ENCODE results near the gene CCL16.

DNA sequence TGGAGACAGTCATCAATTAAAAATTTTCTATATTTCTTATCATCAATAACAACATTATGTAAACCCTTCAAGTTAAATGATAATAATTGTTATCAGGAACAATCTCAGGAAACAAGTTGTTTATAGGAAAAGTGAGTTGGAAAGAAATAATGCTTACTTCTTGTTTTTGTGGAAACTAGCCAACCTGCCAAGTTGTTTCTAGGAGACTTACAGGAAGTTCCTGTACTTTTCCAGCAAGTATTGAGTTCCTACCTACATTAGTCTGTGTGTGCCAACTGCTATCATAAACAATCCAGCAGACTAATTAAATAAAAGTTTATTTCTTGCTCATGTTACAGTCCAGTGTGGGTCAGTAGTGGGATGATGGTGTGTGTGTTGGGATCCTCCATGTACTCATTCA, 6.9 kb upstream of the CCL16 start:
- TF ChIP-seq, protein P1, sequence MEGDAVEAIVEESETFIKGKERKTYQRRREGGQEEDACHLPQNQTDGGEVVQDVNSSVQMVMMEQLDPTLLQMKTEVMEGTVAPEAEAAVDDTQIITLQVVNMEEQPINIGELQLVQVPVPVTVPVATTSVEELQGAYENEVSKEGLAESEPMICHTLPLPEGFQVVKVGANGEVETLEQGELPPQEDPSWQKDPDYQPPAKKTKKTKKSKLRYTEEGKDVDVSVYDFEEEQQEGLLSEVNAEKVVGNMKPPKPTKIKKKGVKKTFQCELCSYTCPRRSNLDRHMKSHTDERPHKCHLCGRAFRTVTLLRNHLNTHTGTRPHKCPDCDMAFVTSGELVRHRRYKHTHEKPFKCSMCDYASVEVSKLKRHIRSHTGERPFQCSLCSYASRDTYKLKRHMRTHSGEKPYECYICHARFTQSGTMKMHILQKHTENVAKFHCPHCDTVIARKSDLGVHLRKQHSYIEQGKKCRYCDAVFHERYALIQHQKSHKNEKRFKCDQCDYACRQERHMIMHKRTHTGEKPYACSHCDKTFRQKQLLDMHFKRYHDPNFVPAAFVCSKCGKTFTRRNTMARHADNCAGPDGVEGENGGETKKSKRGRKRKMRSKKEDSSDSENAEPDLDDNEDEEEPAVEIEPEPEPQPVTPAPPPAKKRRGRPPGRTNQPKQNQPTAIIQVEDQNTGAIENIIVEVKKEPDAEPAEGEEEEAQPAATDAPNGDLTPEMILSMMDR (optimal IDR thresholded peaks at IDR 0.05 in 1 of 3, IDR thresholded peaks at IDR 0.05 in 1 of 3, conservative IDR thresholded peaks at IDR 0.05 in 1 of 3; ENCODE audit: extremely low read depth in 1 of 3, insufficient read depth in 2 of 3, low read length in 3 of 3), result no peak
- TF ChIP-seq EZH2 (IDR thresholded peaks at IDR 0.05; ENCODE audit: low read length), result no peak

All from keratinocyte (primary cell).